Measurements from ENCODE around the gene CPTP. TPM values are rescaled to one million over a fixed set of nuclear protein-coding genes. Genes with fewer than 3 reads are reported as not detected.
A peak's percentile ranks its signal among the peaks of the same experiment; 100 is the strongest.

CPTP gene
- total RNA-seq, result 10 to 100 TPM; 18.0 to 22.8 TPM

GRCh38 chr1:1324524-1325287 lies at the start of gene CPTP, which contains the start of gene INTS11:
Gene CPTP, plus strand, starts transcription at chr1:1324802. Its CDS starts 2,109 bp downstream, at chr1:1326911.
Gene INTS11, minus strand, starts transcription at chr1:1324660. Its CDS starts 52 bp downstream, at chr1:1324608.
- Mint-ChIP-seq H3K9me3 (no peaks in the 10 kb centered on the region), H3K4me3 (peak within 1 kb of the TSS; percentile 96), H3K27ac (peak within 1 kb of the TSS; percentile 87), H3K27me3 (ENCODE audit: low read depth) (no peaks in the 10 kb centered on the region), H3K4me1 (ENCODE audit: low read depth) (peaks cover 32% of the 10 kb centered on the region), H3K36me3 (ENCODE audit: insufficient read depth in 2 of 2) (peaks cover 3 to 5% of the 10 kb centered on the region in 2 donors)
- DNase-seq (peak; percentile 96 to 97), ATAC-seq (replicated peaks in 1 of 2) (peak; percentile 85 to 87)

- ATAC-seq (replicated peaks in 1 of 2) (no peak), DNase-seq (no peak)
- H3K4me1 Mint-ChIP-seq (ENCODE audit: low read depth), result peaks cover 33% of the 10 kb centered on the region
- H3K36me3 Mint-ChIP-seq (ENCODE audit: insufficient read depth in 2 of 2), result peaks cover 1 to 8% of the 10 kb centered on the region in 2 donors
- peak overlapping the region; percentile 75 to 83 for H3K4me3 Mint-ChIP-seq
- H3K9me3 Mint-ChIP-seq, result no peaks in the 10 kb centered on the region
- no peaks in the 10 kb centered on the region for H3K27me3 Mint-ChIP-seq (ENCODE audit: low read depth)
- H3K27ac Mint-ChIP-seq, result no peak overlapping the region
Measured at GRCh38 chr1:1274931-1275431, 49.6 kb upstream of the CPTP start.

- peaks cover 0 to 3% of the 10 kb centered on the region in 2 donors for H3K36me3 Mint-ChIP-seq (ENCODE audit: insufficient read depth in 2 of 2)
- peak overlapping the region; percentile 8 to 10 for H3K4me3 Mint-ChIP-seq
- H3K4me1 Mint-ChIP-seq (ENCODE audit: low read depth), result peaks cover 25% of the 10 kb centered on the region
- ATAC-seq (replicated peaks in 1 of 2), result no peak
- no peaks in the 10 kb centered on the region for H3K27me3 Mint-ChIP-seq (ENCODE audit: low read depth)
- no peaks in the 10 kb centered on the region for H3K9me3 Mint-ChIP-seq
- H3K27ac Mint-ChIP-seq, result peak overlapping the region; percentile 81
- no peak for DNase-seq
Measured at GRCh38 chr1:1275836-1276235, 48.8 kb upstream of the CPTP start.

- Mint-ChIP-seq H3K4me3 (no peak overlapping the region), H3K9me3 (peaks cover 0 to 2% of the 10 kb centered on the region in 2 donors), H3K27ac (no peak overlapping the region), H3K4me1 (ENCODE audit: low read depth) (peaks cover 16% of the 10 kb centered on the region), H3K36me3 (ENCODE audit: insufficient read depth in 2 of 2) (no peaks in the 10 kb centered on the region), H3K27me3 (ENCODE audit: low read depth) (no peaks in the 10 kb centered on the region)
- no peak for ATAC-seq (replicated peaks in 1 of 2)
- DNase-seq, result no peak
Measured at GRCh38 chr1:1278620-1279019, 46.0 kb upstream of the CPTP start.

- ATAC-seq (replicated peaks in 1 of 2), result no peak
- Mint-ChIP-seq H3K4me3 (no peak overlapping the region), H3K9me3 (peaks cover 0 to 2% of the 10 kb centered on the region in 2 donors), H3K27ac (no peak overlapping the region), H3K36me3 (ENCODE audit: insufficient read depth in 2 of 2) (no peaks in the 10 kb centered on the region), H3K4me1 (ENCODE audit: low read depth) (peaks cover 17% of the 10 kb centered on the region), H3K27me3 (ENCODE audit: low read depth) (no peaks in the 10 kb centered on the region)
- no peak for DNase-seq
Measured at GRCh38 chr1:1279028-1279427, 45.6 kb upstream of the CPTP start.

- no peak overlapping the region for H3K27ac Mint-ChIP-seq
- no peak for DNase-seq
- no peak overlapping the region for H3K4me3 Mint-ChIP-seq
- no peak for ATAC-seq (replicated peaks in 1 of 2)
- peaks cover 0 to 2% of the 10 kb centered on the region in 2 donors for H3K9me3 Mint-ChIP-seq
- H3K27me3 Mint-ChIP-seq (ENCODE audit: low read depth), result no peaks in the 10 kb centered on the region
- no peaks in the 10 kb centered on the region for H3K36me3 Mint-ChIP-seq (ENCODE audit: insufficient read depth in 2 of 2)
- peaks cover 12% of the 10 kb centered on the region for H3K4me1 Mint-ChIP-seq (ENCODE audit: low read depth)
Measured at GRCh38 chr1:1280782-1281481, 43.7 kb upstream of the CPTP start.

- DNase-seq (no peak), ATAC-seq (replicated peaks in 1 of 2) (peak; percentile 19 to 57)
- Mint-ChIP-seq H3K4me3 (no peak overlapping the region), H3K27ac (no peak overlapping the region), H3K36me3 (ENCODE audit: insufficient read depth in 2 of 2) (no peaks in the 10 kb centered on the region), H3K4me1 (ENCODE audit: low read depth) (peaks cover 12% of the 10 kb centered on the region), H3K27me3 (ENCODE audit: low read depth) (no peaks in the 10 kb centered on the region), H3K9me3 (peaks cover 0 to 2% of the 10 kb centered on the region in 2 donors)
Measured at GRCh38 chr1:1281533-1282321, 42.9 kb upstream of the CPTP start.

- peak; percentile 65 to 76 for ATAC-seq (replicated peaks in 1 of 2)
- no peaks in the 10 kb centered on the region for H3K36me3 Mint-ChIP-seq (ENCODE audit: insufficient read depth in 2 of 2)
- no peak overlapping the region for H3K27ac Mint-ChIP-seq
- peaks cover 12% of the 10 kb centered on the region for H3K4me1 Mint-ChIP-seq (ENCODE audit: low read depth)
- H3K27me3 Mint-ChIP-seq (ENCODE audit: low read depth), result no peaks in the 10 kb centered on the region
- no peak overlapping the region for H3K4me3 Mint-ChIP-seq
- peak; percentile 54 to 56 for DNase-seq
- peaks cover 0 to 2% of the 10 kb centered on the region in 2 donors for H3K9me3 Mint-ChIP-seq
Measured at GRCh38 chr1:1282998-1283397, 41.6 kb upstream of the CPTP start.

- Mint-ChIP-seq H3K27me3 (ENCODE audit: low read depth) (no peaks in the 10 kb centered on the region), H3K4me1 (ENCODE audit: low read depth) (peaks cover 12% of the 10 kb centered on the region), H3K27ac (no peak overlapping the region), H3K4me3 (no peak overlapping the region), H3K36me3 (ENCODE audit: insufficient read depth in 2 of 2) (no peaks in the 10 kb centered on the region), H3K9me3 (peaks cover 0 to 2% of the 10 kb centered on the region in 2 donors)
- ATAC-seq (replicated peaks in 1 of 2), result no peak
- no peak for DNase-seq
Measured at GRCh38 chr1:1283821-1284220, 40.8 kb upstream of the CPTP start.

GRCh38 chr1:1284221-1285101 lies 40.1 kb upstream of the CPTP start:
- no peaks in the 10 kb centered on the region for H3K36me3 Mint-ChIP-seq (ENCODE audit: insufficient read depth in 2 of 2)

GRCh38 chr1:1285102-1285571 lies 39.5 kb upstream of the CPTP start:
- peaks cover 12% of the 10 kb centered on the region for H3K4me1 Mint-ChIP-seq (ENCODE audit: low read depth)
- H3K27ac Mint-ChIP-seq, result no peak overlapping the region
- no peaks in the 10 kb centered on the region for H3K27me3 Mint-ChIP-seq (ENCODE audit: low read depth)
- no peak overlapping the region for H3K4me3 Mint-ChIP-seq
- peaks cover 0 to 2% of the 10 kb centered on the region in 2 donors for H3K9me3 Mint-ChIP-seq
- no peaks in the 10 kb centered on the region for H3K36me3 Mint-ChIP-seq (ENCODE audit: insufficient read depth in 2 of 2)
- DNase-seq, result no peak
- ATAC-seq (replicated peaks in 1 of 2), result no peak

More at GRCh38 chr1:1284221-1285101, 40.1 kb upstream of the CPTP start:
- ATAC-seq (replicated peaks in 1 of 2) (no peak), DNase-seq (no peak)
- Mint-ChIP-seq H3K9me3 (peaks cover 0 to 2% of the 10 kb centered on the region in 2 donors), H3K4me3 (no peak overlapping the region), H3K4me1 (ENCODE audit: low read depth) (peaks cover 12% of the 10 kb centered on the region), H3K27me3 (ENCODE audit: low read depth) (no peaks in the 10 kb centered on the region), H3K27ac (no peak overlapping the region)

Measured in activated T-cell treated with anti-CD3 and anti-CD28 coated beads, Interleukin-2, amount 50 U/mL, for 72 hours (primary cell).